ENCODE results near the gene GPRC5C.

DNA sequence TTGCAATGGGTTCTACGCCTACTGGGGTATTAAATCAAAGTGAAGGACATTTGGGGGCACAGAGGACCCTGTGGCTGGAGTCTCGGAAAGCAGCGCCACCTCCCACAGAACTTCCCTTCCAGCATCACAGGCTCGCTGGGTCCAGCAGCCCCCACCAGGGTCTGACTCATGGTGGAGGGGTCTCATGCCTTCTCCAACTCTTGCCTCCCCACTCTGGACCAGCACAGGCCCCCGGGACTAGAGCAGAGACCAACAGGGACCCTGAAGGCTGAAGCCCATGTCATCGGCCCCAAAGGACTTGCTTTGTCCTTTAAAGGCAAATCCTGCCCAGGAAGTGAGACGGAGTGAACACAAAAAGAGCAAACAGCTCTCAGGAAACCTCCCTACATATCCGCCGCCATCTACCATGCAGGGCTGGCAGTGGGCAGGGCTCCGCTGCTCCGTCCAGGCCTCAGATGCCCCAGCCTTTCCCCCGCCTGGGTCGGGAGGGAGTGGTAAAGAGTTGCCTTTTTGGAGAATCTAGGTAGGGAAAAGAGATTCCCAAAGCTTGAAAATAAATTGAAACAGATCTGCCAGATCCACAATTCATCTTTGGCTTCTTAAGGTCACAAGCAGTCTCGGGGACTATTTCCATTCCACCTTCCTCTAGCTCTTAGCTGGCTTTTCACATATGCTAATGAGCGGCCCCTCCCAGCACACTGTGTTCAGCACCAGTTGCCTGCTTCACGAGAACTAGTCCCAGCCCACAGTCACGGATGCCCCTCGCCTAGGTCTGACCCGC is 2.1 kb upstream of the GPRC5C start:
- TF ChIP-seq, protein P1, sequence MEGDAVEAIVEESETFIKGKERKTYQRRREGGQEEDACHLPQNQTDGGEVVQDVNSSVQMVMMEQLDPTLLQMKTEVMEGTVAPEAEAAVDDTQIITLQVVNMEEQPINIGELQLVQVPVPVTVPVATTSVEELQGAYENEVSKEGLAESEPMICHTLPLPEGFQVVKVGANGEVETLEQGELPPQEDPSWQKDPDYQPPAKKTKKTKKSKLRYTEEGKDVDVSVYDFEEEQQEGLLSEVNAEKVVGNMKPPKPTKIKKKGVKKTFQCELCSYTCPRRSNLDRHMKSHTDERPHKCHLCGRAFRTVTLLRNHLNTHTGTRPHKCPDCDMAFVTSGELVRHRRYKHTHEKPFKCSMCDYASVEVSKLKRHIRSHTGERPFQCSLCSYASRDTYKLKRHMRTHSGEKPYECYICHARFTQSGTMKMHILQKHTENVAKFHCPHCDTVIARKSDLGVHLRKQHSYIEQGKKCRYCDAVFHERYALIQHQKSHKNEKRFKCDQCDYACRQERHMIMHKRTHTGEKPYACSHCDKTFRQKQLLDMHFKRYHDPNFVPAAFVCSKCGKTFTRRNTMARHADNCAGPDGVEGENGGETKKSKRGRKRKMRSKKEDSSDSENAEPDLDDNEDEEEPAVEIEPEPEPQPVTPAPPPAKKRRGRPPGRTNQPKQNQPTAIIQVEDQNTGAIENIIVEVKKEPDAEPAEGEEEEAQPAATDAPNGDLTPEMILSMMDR (IDR thresholded peaks at IDR 0.05) = no peak
- TF ChIP-seq POLR2A (IDR thresholded peaks at IDR 0.05) (no peak), POLR2AphosphoS5 (IDR thresholded peaks at IDR 0.05) (no peak), EP300 (IDR thresholded peaks at IDR 0.05) (no peak)
